NCI-H1092 (cell line): ENCODE results near the gene CTNNA2.
A peak's percentile ranks its signal among the peaks of the same experiment; 100 is the strongest.

Experiments used
- DNase-seq: peaks from one replicate; lab custom pipeline; 2025; lab: John Stamatoyannopoulos, UW

Gene CTNNA2

DNA sequence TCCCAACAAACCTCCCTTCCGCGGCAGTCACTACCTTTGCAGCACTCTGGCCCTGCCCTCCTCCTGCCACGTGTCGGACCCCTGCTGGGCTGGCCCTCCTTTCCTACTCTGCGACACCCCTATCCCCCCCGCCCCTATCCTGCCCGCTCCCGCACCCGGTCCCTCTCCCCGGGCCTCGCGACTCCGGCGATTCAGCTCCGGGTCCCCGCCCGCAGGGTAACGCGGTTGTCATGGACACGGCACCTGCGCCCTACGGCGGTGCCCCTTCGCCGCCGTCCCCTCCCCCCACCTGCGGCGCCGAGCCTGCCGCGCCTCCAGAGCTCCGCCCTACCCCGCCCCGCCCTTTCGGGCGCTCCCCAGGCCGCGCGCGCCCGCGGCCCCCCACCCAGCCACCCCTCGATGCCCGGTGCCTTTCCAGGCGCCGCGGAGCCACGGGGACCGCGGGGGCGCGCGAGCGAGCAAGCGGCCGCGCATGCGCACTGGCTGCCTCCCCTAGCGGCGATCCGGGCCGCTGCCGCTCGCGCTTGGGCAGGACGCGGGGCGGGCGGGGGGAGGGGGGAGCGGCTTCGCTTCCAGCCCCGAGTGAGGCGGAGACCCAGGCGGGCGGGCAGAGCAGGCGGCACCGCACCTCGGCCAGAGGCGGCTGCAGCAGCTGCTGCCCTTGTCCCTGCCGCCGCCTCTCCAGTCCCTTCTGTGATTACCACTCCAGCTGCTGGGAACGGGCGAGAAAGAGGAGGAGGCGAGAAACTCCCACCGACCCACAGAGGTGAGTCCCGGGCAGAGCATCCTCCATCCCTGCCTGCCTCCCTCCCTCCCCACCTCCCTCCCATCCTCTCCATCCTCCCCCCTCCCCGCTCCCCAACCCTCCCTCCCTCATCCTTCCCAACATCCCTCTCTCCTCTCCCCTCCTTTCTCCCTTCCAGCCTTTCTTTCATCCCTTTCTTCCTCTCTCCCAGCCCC lies at the start of gene CTNNA2:
Gene CTNNA2 (plus strand): TSS at position 610 of the 960 bp plus-strand sequence.
- peak; percentile 79 for DNase-seq

DNA sequence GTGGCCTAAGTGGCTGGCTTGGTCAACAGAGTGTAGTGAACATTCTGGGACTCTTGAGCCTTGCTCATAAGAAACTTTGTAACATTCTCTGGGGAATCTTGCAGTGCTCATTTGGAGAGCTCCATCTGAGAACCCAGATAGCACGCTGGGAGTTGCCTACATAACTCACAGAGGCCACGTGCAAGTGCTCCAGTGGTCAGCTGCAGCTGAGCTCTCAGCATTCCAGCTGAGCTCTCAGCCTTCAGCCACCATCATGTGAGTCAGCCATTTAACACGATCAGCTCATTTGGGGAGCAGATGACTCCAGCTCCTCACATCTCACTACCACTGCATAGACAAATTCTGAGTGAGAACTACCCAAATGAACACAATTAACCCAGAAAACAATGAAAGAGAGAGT lies 25.5 kb upstream of the CTNNA2 start:
- no peak for DNase-seq

DNA sequence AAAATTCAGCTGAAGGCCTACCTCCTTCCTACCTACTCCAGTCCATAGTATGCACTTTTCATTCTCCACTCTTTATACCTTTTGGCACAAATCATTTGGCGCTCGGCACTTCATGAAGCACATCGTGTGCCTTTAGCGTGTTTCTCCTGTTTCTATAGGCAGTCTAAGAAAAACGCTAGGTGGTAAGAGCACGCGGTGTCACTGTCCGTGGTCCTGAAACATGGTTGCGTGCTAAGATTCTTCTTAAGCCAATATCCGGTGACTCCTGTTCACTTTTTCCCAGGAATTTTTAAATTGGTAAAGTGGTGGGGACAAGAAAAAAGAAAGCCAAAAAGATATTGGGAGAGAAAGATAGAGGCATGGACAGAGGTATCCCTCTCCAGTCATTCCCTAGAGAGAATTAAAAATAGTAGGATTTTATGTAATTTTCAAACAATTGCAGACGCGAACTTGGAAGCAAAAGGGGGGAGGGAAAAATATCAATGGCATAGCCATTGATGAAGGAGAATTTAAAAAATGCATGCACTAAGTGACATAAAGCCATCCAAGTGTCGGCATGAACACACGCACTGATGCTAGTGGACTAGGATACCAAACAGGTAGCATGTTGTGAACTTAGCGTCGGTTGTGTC lies 1.4 kb upstream of the CTNNA2 start:
- no peak for DNase-seq

DNA sequence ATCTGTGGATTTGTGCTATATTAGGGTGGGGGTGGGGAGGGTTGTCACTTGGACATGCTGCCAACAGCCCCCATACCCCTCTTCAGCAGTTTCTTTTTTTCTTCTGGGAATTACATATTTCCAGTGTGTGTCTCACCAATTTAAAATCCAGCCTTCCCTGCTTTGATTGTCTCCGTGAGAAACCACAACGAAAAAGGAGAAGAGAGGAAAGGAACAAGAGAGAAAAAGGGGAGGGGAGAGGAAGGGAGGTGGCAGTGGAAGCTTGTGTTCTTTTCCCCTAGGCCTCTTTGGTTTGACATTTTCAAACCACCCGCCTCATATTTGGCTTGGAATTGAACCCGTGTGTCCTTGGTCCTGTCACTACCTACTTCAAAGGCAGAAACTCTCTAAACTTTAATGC lies 860 bp downstream of the CTNNA2 start:
- no peak for DNase-seq

DNA sequence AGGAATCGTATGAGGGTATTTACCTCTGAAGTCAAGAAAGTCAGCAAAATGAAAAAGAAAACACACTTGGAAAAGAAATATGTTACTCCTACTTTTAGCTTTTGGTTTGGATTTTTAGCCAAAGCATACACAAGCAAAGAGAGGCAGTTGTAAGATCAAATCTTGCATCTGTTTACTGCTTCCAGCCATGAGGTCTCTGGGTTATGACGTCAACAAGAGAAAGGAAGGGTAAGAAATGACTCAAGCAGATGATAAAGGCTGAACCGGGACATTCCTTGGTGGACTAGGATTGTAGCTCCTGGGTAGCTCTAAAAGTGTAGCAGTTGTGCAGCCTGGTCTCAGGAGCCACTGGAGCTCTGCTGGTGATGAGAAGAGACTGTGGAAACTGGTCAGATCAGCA lies 16.8 kb downstream of the CTNNA2 start:
- DNase-seq, result no peak

DNA sequence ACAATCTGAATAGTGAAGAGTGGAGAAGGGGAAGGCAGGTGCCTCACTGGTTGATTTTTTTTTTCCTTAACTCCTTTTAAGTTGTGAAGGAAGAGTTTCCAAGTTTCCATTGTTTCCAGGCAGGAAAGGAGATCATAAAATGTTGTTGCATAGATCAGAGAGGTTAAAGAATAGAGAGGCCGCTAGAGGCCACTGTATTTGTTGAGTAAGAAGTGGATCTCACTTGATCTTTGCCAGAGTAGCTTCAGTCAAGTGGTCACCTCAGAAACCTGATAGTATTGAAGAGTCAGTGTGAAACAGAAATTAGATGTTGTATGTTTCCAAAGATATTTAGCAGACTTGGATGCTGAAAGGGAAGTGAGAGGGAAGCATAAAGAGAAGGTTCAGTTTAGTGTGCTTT lies 17.6 kb downstream of the CTNNA2 start:
- DNase-seq, result no peak

DNA sequence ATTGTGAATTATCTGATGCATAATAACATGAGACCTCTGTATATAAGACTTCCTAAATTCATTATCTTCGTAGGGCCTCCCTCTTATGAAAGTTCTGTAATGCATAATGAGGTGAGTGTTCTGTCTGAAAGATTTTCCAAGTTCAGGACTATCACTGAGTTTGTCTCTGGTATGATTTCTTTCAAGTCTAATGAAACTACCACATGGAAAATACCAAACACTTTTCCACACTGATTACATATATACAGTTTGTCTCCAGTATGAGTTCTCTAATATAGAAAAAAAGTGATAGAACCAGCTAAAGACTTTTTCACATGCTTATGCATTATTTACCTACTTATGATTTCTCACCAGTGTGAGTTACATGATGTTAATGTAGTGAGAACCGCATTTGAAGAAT lies 34.7 kb downstream of the CTNNA2 start:
- no peak for DNase-seq

DNA sequence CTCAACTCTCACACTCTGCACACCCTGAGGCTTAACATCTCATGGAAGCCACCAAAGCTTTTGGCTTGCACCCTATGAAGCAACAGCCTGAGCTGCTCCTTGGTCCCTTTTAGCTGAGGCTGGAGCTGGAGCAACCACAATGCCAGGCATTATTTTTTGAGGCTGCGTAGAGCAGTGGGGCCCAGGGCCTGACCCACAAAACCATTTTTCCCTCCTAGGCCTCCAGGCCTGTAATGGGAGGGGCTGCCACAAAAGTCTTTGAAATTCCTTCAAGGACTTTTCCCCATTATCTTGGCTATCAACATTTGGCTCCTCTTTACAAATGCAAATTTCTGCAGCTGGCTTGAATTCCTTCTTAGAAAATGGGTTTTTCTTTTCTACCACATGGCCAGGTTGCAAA lies 39.8 kb downstream of the CTNNA2 start:
- no peak for DNase-seq

DNA sequence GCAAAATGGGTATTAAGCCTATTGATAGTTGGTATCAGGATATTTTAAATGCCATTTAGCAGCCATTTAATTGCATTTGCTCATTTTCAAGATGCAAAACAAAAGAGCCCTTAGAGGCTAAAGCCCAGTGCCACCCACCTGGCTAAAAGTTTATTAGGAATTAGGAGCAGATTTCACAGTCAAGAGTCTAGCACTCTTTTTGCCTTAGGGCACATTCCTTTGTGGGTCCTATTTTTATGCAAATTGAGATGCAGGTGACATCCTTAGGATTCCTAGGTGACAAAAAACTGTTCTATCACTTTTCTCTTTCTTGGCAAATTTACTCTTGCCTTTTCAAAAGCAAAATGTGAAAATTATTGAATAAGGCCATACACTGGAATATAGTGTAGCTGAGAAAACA lies 42.0 kb downstream of the CTNNA2 start:
- no peak for DNase-seq

DNA sequence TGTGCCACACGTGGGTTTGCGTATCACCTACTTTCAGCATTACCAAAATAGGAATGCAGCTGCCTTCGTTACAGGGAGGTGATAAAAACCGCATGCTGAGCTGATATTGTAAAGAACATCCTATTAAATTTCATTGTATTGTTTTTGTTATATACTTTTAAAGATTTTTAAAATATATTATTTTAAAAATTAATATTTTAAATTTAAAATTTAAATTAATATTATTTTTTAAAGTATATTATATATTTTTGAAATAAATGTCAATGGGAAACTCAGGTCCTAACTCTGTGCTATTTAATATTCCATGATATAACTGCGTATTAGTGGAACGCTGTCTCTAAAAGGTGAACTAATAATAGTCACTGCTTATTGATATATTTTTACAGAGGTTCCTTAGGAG lies 51.2 kb downstream of the CTNNA2 start:
- no peak for DNase-seq

DNA sequence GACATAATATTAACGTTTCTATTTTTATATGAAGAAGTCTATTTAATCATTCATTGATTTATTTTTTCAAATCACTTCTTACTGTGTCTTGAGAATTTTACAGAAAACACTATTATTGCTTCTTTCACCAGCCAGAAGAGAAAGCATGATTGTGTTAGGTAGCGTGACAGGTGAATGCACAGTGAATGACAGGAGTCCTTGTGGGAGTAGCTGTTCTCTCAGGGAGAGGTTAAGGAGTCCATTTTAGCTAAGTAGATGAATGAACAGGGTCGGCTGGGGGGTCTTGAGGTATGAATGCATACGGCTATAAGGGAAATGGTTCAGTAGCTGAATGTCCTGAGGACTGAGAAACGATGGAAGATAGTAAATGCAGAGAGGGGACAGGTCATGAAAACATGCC lies 56.2 kb downstream of the CTNNA2 start:
- no peak for DNase-seq

DNA sequence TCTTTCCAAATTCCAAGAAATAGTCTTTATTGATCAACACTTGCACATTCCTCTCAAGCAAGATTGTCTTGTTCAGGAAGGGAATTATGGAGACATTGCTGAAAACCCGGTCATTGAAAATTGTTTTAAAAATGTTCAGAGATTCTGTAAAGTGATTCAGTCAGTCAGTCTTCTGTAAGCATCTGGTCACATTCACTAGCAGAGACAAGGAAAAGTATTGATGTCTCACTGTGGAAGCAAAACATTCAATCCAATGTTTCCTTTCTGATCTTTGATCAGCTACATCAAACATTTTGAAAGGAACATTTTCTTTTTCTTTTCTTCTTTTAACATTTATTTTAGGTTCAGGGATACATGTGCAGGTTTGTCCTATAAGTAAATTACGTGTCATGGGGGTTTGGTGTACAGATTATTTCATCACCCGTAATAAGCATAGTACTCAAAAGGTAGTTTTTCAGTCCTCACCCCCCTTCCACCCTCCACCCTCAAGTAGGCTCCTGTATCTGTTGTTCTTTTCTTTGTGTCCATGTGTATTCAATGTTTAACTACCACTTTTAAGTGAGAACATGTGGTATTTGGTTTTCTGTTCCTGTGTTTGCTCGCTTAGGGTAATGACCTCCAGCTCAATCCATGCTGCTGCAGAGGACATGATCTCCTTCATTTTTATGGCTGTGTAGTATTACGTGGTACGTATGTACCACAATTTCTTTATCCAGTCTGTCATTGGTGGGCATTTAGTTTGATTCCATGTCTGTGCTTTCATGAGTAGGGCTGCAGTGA lies 61.2 kb downstream of the CTNNA2 start:
- DNase-seq, result no peak

DNA sequence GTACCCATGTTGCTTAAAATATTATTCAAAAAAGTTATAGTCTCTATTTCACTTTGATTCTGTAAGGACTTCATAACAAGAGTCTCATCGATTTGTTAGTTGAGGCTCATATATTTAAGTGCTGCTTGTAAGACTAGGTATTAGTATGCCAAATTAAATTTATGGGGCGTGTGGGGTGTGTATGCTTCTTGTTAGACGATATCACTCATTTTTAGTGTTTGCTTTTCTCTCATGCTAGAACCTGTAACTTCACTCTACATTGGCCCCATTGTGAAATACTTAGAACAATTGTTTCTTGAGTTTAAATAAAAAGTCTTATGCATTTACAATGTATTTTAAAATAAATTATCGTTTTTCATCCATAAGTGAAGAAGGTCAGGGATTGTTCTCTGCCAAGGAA lies 63.6 kb downstream of the CTNNA2 start:
- DNase-seq, result no peak

DNA sequence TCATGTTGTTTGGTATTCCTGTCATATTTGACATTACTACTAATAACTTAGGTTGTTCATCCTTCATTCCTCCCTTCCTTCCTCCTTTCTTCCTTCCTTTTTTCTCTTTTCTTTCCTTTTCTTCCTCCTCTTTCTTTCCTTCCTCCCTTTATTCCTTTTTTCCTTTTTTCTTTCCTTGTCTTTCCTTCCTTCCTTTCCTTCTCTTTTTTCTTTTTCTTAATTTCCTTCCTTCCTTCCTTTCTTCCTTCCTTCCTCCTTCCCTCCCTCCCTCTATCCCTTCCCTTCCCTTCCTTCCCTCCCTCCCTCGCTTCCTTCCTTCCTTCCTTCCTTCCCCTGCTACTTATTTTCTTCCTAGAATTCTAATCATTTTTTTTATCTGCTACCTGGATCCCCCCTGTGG lies 66.1 kb downstream of the CTNNA2 start:
- DNase-seq, result no peak

DNA sequence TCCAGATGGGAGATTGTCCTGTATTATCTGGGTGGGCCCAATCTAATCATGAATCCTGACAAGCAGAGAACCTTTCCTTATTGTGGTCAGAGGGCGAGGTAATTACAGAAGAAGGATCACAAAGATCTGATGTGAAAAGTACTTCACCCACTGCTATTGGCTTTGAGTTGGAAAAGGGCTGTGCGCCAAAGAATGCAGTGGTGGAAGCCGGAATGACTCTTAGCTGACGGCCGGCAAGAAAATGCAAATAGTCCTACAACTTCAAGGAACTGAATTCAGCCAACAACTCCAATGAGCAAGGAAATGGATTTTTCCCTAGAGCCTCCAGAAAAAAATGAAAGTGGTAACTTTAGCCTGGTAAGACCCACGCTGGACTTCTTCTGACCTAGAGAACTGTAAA lies 67.3 kb downstream of the CTNNA2 start:
- DNase-seq, result no peak

DNA sequence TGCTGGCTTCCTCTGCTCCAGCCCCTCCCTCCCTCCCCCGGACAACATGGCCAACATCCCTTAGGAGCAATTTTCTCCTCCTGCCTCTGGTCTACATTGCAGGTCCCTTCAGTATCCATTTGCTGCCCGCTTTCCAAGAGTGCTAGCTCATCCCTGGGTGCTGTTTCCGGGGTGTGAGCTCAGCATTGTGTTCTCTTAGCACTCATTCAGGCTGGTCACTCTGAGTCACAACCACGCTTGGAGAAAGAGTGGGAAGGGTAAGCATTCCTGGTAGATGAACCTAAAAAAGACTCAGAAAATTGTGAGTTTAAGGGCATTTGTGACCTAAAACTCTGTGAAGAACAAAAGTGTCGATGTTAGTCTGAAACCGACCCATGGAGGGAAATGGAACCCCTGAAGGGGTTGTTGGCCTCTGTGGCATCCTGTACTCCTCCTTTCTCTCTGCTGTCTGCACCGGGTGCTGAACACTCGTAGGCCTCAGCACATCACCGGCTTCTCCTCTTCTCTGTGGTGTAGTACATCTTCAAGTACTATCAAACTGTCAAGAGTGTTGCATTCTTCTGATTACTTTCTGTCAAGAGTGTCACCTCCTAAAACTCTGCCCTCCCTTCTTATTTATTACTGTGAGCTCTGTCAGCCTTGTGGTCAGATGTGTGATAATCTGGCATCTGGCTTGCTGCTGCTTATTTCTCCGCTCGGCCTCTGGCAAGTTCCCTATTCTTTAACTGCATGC lies 73.0 kb downstream of the CTNNA2 start:
- no peak for DNase-seq

DNA sequence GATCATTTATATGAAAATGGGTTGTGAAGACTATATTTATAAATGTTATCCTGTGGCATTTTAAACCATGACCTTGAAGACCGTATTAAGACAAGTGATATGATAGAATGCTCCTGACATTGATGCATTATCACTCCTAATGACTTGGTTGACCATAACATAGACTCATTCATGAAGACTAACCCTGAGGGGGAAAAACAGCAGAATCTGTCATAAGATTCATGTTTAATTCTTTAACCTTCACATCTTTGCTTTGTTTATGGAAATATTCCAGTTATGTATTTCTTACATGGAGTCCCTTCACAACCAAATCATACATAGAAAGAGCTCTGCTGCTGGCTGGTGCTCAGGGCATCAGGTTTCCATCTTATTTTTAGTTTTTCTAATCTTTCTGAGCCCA lies 78.4 kb downstream of the CTNNA2 start:
- DNase-seq, result no peak

DNA sequence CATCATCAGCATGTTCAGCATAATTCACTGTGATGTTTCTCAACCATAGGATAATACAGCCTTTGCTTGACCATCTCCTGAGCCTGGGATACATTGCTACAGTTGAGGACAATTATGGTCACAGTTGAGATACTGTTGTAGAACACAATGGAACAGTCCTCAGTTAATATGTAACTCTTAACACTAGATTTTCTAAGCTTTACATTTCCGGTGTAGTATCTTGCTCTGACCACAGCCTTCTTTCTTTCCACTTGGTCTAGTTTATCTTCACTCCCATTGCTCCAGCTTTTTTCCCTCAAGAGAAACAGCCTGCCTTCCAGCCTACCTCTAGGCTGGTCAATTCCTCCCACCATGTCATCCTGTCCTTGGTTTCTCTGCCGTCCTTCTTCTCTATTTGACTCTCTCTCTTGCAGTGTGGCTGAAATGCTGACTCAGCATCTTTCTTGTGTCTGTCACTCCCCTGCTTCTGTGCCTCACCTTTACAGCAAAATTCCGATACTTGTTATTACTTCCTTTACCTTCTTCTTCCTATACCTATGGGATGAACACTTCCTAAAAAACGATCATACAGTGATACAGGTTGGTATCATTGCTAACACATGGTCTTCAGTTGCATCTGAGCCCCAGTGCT lies 80.5 kb downstream of the CTNNA2 start:
- no peak for DNase-seq

DNA sequence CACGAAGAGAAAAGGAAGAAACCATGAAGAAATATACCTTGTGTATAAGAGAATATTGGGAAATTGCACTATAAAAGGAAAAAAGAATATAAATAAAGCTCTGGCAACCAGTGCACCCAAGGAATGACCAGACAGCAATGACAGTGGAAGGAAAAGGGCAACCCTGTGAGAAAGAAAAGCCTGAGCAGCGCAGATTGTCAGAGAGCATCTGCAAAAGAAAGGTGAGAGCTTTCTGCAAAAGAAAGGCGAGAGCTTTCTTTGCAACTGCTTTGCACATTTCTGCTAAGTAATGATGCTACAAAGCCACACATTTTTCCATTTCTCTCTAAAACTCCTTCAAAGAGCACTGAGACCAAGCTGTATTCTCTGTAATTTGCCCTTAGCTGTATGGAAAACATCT lies 83.6 kb downstream of the CTNNA2 start:
- DNase-seq, result no peak

DNA sequence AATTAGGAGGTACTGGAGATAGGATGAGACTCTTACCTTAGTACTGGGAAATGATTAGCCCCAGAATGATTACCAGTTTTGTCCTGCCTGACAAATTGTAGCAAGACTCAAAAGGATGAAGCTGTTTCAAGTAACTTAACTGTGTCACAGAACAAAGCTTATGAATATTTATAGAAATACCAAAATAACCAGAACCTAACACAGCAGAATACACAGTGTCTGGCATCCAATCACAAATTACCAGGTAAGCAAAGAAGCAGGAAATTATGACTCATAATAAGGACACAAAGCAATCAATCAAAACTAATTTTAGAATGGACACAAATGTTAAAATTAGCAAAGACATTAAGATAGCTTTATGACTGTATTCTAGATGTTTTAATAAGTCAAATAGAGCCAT lies 91.9 kb downstream of the CTNNA2 start:
- no peak for DNase-seq

DNA sequence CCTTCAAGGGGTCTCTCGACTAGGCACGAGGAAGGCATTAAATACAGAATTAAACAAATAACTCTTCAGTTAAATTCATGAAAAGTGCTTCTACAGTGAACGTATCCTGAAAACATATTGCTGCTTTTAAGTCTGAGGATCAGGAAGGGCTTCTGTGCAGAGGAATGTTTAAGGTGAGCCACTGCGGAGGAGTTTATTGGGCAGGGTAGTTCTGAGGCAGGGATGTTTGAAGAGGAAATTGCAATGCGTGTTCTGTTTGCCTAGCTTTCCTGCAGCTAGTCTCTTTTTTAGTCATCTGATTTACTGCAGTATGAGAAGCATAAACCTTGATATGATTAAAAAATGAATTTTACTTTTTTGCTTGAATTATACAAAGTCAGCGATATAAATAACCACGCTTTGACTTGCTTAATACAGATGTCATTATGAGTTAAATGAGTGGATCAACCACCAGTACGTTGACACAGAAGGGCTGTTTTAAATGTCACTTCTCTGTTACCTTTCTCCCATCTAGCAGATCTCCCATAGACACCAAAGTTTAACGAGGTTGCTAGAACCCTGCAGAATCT lies 98.7 kb downstream of the CTNNA2 start:
- no peak for DNase-seq
